Smooth muscle cell (in vitro differentiated cells): ENCODE data around the gene CDK10. TPM values are rescaled to one million over a fixed set of nuclear protein-coding genes. Genes with fewer than 3 reads are reported as not detected.

Experiments
- DNase-seq: peaks from one replicate; lab custom pipeline; 2025; ENCODE audit not compliant: unreplicated experiment; lab: John Stamatoyannopoulos, UW
- H2AFZ ChIP-seq: fragments of 200-600 bp; sonication (generic); 2 replicates; pipeline ENCODE4 v1.6.0; 2016; ENCODE audit warnings: antibody characterized with exemption, low read depth, mild to moderate bottlenecking
- H3F3A ChIP-seq: fragments of 200-600 bp; sonication (generic); 2 replicates; pipeline ENCODE4 v1.6.0; 2017; ENCODE audit warnings: antibody characterized with exemption, low read depth
- H3K27ac ChIP-seq: fragments of 200-600 bp; sonication (generic); 2 replicates; pipeline ENCODE4 v1.5.1; 2016; ENCODE audit warnings: low read depth, mild to moderate bottlenecking
- H3K27me3 ChIP-seq: fragments of 200-600 bp; sonication (generic); 2 replicates; pipeline ENCODE4 v1.6.1; 2016; ENCODE audit warnings: low read depth, mild to moderate bottlenecking
- H3K36me3 ChIP-seq: fragments of 200-600 bp; sonication (generic); 2 replicates; pipeline ENCODE4 v1.5.1; 2016; ENCODE audit warnings: low read depth
- H3K4me1 ChIP-seq: fragments of 200-600 bp; sonication (generic); 2 replicates; pipeline ENCODE4 v1.5.1; 2016; ENCODE audit warnings: low read depth
- H3K4me2 ChIP-seq: fragments of 200-600 bp; sonication (generic); 2 replicates; pipeline ENCODE4 v1.6.0; 2016; ENCODE audit warnings: mild to moderate bottlenecking
- H3K4me3 ChIP-seq: fragments of 200-600 bp; sonication (generic); 2 replicates; pipeline ENCODE4 v1.5.1; 2016; ENCODE audit warnings: mild to moderate bottlenecking
- H3K79me2 ChIP-seq: fragments of 200-600 bp; sonication (generic); 2 replicates; pipeline ENCODE4 v1.6.0; 2016; ENCODE audit warnings: low read depth, mild to moderate bottlenecking
- H3K9ac ChIP-seq: fragments of 200-600 bp; sonication (generic); 2 replicates; pipeline ENCODE4 v1.6.0; 2016; ENCODE audit warnings: low read depth
- H3K9me3 ChIP-seq: fragments of 200-600 bp; sonication (generic); replicated peaks from 2 replicates; pipeline ENCODE4 v1.5.1; 2016; ENCODE audit warnings: low read depth
- H4K20me1 ChIP-seq: fragments of 200-600 bp; sonication (generic); 2 replicates; pipeline ENCODE4 v1.6.0; 2016; ENCODE audit warnings: low read depth
- WGBS: methylation state at CpG from one replicate; pipeline ENCODE4 v1.1.7; 2016; ENCODE audit warnings: low lambda C conversion rate; 5-methylcytosine and 5-hydroxymethylcytosine counted together
- polyA plus RNA-seq: library from polyadenylated mRNA; unstranded; fragments of >200 nt; fragmentation: Nextera tagmentation; extraction: Ambion mirVana; gene quantifications from 2 replicates; pipeline ENCODE4 v1.2.1, GENCODE V29; 2016
- total RNA-seq: library from RNA; depleted of rRNA; stranded (reverse); fragments of >200 nt; gene quantifications from 2 replicates; pipeline ENCODE4 v1.2.3, GENCODE V29; 2014
- TF ChIP-seq, protein P1 (sequence below): fragments of 200-600 bp; sonication (generic); IDR thresholded peaks from 2 replicates; pipeline ENCODE4 v1.5.1; 2017; ENCODE audit warnings: borderline replicate concordance, mild to moderate bottlenecking, antibody characterized with exemption; ENCODE audit not compliant: insufficient read depth, poor library complexity, severe bottlenecking

Gene CDK10
- total and polyA plus RNA-seq, 2 experiments from 2014 or later = 24.4 to 77.0 TPM

DNA sequence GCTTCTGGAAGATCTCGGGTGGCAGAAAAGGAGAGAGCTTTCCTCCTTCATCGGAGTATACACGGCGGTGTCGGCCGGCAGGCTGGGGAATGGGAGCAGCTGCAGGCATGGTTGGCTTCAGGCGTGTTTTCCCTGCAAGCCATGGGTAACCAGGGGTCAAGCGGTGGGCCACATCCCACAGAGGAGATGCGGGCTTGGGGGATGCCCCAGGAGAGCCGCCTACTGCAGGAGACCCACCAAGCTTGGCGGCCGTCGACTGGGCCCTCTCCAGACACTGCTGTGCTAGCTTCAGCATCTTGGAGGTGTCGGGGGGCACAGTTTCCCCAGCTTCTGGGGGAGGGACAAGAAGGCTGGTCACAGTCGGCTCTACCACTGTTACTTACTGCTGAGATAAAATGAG is 30.0 kb downstream of the CDK10 start:
- 96% methylated on average over 15 of the region's 15 CpGs for WGBS
- peaks cover 1% of the 10 kb centered on the region for H4K20me1 ChIP-seq
- H3K4me3 ChIP-seq = no peak overlapping the region
- H3K27ac ChIP-seq = no peak overlapping the region
- H3K9me3 ChIP-seq = no peaks in the 10 kb centered on the region
- H3F3A ChIP-seq = peaks cover 12% of the 10 kb centered on the region
- H2AFZ ChIP-seq = no peak overlapping the region
- no peak overlapping the region for H3K4me2 ChIP-seq
- H3K4me1 ChIP-seq = peaks cover 16% of the 10 kb centered on the region
- no peak for DNase-seq
- H3K79me2 ChIP-seq = no peaks in the 10 kb centered on the region
- no peaks in the 10 kb centered on the region for H3K27me3 ChIP-seq
- TF ChIP-seq, protein P1, sequence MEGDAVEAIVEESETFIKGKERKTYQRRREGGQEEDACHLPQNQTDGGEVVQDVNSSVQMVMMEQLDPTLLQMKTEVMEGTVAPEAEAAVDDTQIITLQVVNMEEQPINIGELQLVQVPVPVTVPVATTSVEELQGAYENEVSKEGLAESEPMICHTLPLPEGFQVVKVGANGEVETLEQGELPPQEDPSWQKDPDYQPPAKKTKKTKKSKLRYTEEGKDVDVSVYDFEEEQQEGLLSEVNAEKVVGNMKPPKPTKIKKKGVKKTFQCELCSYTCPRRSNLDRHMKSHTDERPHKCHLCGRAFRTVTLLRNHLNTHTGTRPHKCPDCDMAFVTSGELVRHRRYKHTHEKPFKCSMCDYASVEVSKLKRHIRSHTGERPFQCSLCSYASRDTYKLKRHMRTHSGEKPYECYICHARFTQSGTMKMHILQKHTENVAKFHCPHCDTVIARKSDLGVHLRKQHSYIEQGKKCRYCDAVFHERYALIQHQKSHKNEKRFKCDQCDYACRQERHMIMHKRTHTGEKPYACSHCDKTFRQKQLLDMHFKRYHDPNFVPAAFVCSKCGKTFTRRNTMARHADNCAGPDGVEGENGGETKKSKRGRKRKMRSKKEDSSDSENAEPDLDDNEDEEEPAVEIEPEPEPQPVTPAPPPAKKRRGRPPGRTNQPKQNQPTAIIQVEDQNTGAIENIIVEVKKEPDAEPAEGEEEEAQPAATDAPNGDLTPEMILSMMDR = no peak
- H3K9ac ChIP-seq = no peak overlapping the region
- H3K36me3 ChIP-seq = no peaks in the 10 kb centered on the region

DNA sequence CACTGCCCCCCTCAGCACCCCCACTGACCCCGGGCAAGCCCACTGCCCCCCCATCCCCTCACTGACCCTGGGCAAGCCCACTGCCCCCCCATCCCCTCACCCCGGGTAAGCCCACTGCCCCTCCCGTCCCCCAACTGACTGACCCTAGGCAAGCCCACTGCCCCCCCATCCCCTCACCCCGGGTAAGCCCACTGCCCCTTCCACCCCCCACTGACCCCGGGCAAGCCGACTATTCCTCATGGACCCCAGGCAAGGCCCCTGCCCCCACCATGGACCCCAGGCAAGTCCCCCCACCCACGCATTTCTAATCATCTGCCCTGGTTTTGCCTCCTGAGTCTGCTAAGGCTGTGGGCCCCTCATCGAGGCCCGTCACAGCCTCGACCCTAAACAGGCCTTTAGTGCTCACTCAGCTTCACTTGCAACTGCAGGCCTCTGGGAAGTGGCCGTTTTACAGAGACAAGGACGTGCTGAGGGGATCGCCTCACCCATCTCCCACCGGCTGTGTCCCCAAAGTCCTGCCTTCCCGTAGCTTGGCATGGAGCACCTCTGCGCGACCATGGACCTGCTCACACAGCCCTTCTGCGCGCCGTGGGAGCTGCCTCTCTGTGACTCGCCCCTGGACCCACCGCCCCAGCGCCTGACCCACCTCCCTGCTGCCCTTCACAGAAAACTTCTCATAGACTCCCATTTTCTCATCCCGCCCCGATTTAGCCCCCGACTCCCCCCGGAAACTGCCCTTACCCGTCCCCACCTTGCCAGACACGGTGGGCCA is 30.6 kb downstream of the CDK10 start:
- Histone ChIP-seq H3K36me3 (no peaks in the 10 kb centered on the region), H3K4me3 (no peak overlapping the region), H3K9me3 (no peaks in the 10 kb centered on the region), H4K20me1 (peaks cover 7% of the 10 kb centered on the region), H3K9ac (no peak overlapping the region), H3K27me3 (no peaks in the 10 kb centered on the region), H3F3A (peaks cover 12% of the 10 kb centered on the region), H2AFZ (no peak overlapping the region), H3K27ac (no peak overlapping the region), H3K4me2 (no peak overlapping the region), H3K79me2 (no peaks in the 10 kb centered on the region), H3K4me1 (peaks cover 13% of the 10 kb centered on the region)
- TF ChIP-seq, protein P1 = no peak
- DNase-seq = no peak
- WGBS = 96% methylated on average over 26 of the region's 29 CpGs

DNA sequence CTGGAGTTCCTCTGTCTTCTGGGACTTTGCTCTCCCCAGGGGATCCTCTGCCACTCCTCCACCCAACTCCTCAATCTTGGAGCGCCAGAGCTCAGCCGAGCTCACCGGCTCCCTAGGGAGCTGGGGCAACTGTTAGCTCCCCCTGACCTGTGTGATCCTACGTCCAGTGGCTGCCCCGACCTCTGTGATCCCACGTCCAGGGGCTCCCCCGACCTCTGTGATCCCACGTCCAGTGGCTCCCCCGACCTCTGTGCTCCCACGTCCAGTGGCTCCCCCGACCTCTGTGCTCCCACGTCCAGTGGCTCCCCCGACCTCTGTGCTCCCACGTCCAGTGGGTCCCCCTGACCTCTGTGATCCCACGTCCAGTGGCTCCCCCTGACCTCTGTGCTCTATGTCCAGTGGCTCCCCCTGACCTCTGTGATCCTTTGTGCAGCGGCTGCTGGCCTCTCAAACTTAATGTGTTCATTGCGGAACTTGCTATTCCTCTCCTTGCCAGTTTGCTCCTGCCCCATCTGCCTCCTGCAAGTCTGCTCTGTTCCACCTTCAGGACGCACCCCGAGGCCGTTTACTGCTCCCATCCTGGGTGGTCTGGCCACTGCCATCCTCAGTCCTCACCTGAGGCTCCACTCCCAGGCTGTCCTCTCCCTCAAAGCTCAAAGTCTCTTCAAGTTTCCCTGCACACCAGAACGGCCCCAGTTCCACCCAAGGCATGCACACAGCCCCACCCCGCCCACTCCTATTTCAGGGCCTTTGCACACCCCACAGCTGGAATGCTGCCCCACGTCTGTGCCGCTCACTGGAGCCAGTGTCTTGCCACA is 31.4 kb downstream of the CDK10 start:
- no peak overlapping the region for H3K27ac ChIP-seq
- 90% methylated on average over 19 of the region's 24 CpGs for WGBS
- H3K9me3 ChIP-seq = no peaks in the 10 kb centered on the region

More for the DNA sequence above, 31.4 kb downstream of the CDK10 start:
- H2AFZ ChIP-seq = no peak overlapping the region
- no peaks in the 10 kb centered on the region for H3K36me3 ChIP-seq
- TF ChIP-seq, protein P1 = no peak
- H3F3A ChIP-seq = peaks cover 12% of the 10 kb centered on the region
- no peak overlapping the region for H3K4me2 ChIP-seq
- no peak overlapping the region for H3K9ac ChIP-seq
- peaks cover 15% of the 10 kb centered on the region for H4K20me1 ChIP-seq
- H3K27me3 ChIP-seq = no peaks in the 10 kb centered on the region
- H3K79me2 ChIP-seq = peaks cover 6% of the 10 kb centered on the region
- H3K4me1 ChIP-seq = peaks cover 15% of the 10 kb centered on the region
- DNase-seq = no peak
- no peak overlapping the region for H3K4me3 ChIP-seq
